Measurements from ENCODE around the gene NFIC.

Gene NFIC

DNA sequence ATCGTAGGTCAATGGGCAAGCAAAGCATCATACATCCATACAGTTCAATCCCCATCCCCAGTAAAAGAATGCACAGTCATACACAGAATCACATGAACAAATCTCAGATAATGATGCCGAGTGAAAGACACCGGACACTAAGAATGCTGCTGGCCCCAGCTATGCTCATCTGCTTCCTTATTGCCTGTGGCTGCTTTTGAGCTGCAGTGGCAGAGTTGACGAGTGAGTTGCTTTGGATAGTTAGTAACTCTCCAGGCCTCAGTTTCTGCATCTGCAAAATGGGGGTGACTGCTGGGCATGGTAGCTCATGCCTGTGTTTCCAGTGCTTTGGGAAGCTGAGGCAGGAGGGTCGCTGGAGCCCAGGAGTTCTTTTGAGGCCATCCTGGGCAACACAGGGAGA is 12.9 kb upstream of the NFIC start:
- no peak for ATAC-seq
- TF ChIP-seq ZFP30 (CRISPR knock-in tag; IDR thresholded peaks at IDR 0.05), result no peak
- no peak for TF ChIP-seq BACH2 (CRISPR knock-in tag; IDR thresholded peaks at IDR 0.05; ENCODE audit: borderline replicate concordance)
- TF ChIP-seq TOX (CRISPR knock-in tag; IDR thresholded peaks at IDR 0.05; ENCODE audit: borderline replicate concordance), result no peak
- TF ChIP-seq, protein P1, sequence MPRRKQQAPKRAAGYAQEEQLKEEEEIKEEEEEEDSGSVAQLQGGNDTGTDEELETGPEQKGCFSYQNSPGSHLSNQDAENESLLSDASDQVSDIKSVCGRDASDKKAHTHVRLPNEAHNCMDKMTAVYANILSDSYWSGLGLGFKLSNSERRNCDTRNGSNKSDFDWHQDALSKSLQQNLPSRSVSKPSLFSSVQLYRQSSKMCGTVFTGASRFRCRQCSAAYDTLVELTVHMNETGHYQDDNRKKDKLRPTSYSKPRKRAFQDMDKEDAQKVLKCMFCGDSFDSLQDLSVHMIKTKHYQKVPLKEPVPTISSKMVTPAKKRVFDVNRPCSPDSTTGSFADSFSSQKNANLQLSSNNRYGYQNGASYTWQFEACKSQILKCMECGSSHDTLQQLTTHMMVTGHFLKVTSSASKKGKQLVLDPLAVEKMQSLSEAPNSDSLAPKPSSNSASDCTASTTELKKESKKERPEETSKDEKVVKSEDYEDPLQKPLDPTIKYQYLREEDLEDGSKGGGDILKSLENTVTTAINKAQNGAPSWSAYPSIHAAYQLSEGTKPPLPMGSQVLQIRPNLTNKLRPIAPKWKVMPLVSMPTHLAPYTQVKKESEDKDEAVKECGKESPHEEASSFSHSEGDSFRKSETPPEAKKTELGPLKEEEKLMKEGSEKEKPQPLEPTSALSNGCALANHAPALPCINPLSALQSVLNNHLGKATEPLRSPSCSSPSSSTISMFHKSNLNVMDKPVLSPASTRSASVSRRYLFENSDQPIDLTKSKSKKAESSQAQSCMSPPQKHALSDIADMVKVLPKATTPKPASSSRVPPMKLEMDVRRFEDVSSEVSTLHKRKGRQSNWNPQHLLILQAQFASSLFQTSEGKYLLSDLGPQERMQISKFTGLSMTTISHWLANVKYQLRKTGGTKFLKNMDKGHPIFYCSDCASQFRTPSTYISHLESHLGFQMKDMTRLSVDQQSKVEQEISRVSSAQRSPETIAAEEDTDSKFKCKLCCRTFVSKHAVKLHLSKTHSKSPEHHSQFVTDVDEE (CRISPR knock-in tag; IDR thresholded peaks at IDR 0.05), result no peak
- TF ChIP-seq, protein P2, sequence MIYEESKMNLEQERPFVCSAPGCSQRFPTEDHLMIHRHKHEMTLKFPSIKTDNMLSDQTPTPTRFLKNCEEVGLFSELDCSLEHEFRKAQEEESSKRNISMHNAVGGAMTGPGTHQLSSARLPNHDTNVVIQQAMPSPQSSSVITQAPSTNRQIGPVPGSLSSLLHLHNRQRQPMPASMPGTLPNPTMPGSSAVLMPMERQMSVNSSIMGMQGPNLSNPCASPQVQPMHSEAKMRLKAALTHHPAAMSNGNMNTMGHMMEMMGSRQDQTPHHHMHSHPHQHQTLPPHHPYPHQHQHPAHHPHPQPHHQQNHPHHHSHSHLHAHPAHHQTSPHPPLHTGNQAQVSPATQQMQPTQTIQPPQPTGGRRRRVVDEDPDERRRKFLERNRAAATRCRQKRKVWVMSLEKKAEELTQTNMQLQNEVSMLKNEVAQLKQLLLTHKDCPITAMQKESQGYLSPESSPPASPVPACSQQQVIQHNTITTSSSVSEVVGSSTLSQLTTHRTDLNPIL (CRISPR knock-in tag; IDR thresholded peaks at IDR 0.05; ENCODE audit: low read depth), result no peak
- no peak for TF ChIP-seq ZC3H10 (CRISPR knock-in tag; IDR thresholded peaks at IDR 0.05)
- TF ChIP-seq ZNF8 (CRISPR knock-in tag; IDR thresholded peaks at IDR 0.05), result no peak
- TF ChIP-seq, protein P3, sequence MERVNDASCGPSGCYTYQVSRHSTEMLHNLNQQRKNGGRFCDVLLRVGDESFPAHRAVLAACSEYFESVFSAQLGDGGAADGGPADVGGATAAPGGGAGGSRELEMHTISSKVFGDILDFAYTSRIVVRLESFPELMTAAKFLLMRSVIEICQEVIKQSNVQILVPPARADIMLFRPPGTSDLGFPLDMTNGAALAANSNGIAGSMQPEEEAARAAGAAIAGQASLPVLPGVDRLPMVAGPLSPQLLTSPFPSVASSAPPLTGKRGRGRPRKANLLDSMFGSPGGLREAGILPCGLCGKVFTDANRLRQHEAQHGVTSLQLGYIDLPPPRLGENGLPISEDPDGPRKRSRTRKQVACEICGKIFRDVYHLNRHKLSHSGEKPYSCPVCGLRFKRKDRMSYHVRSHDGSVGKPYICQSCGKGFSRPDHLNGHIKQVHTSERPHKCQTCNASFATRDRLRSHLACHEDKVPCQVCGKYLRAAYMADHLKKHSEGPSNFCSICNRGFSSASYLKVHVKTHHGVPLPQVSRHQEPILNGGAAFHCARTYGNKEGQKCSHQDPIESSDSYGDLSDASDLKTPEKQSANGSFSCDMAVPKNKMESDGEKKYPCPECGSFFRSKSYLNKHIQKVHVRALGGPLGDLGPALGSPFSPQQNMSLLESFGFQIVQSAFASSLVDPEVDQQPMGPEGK (CRISPR knock-in tag; IDR thresholded peaks at IDR 0.05; ENCODE audit: borderline replicate concordance), result no peak
- TF ChIP-seq TCF4 (CRISPR knock-in tag; IDR thresholded peaks at IDR 0.05; ENCODE audit: borderline replicate concordance), result no peak

GRCh38 chr19:3356805-3357204 is 9.6 kb upstream of the NFIC start:
- no peak for TF ChIP-seq CSDC2 (CRISPR knock-in tag; IDR thresholded peaks at IDR 0.05)
- no peak for TF ChIP-seq ZC3H10 (CRISPR knock-in tag; IDR thresholded peaks at IDR 0.05)
- no peak for TF ChIP-seq ZNF565 (CRISPR knock-in tag; conservative IDR thresholded peaks at IDR 0.05; ENCODE audit: low read depth)
- no peak for ATAC-seq

- no peak for ATAC-seq
- TF ChIP-seq PPARA (CRISPR knock-in tag; IDR thresholded peaks at IDR 0.05; ENCODE audit: borderline replicate concordance) (no peak), ZC3H10 (CRISPR knock-in tag; IDR thresholded peaks at IDR 0.05) (no peak), ISL1 (CRISPR knock-in tag; IDR thresholded peaks at IDR 0.05) (no peak), TCF4 (CRISPR knock-in tag; IDR thresholded peaks at IDR 0.05; ENCODE audit: borderline replicate concordance) (no peak), SNAI2 (CRISPR knock-in tag; IDR thresholded peaks at IDR 0.05) (no peak), ZNF70 (CRISPR knock-in tag; IDR thresholded peaks at IDR 0.05) (no peak), RARB (CRISPR knock-in tag; IDR thresholded peaks at IDR 0.05) (no peak), GLIS3 (CRISPR knock-in tag; IDR thresholded peaks at IDR 0.05) (no peak), CSRNP3 (CRISPR knock-in tag; IDR thresholded peaks at IDR 0.05) (no peak), ZNF8 (CRISPR knock-in tag; IDR thresholded peaks at IDR 0.05) (no peak), TOX (CRISPR knock-in tag; IDR thresholded peaks at IDR 0.05; ENCODE audit: borderline replicate concordance) (no peak), OSR1 (CRISPR knock-in tag; IDR thresholded peaks at IDR 0.05) (no peak)
- TF ChIP-seq, protein P1 (CRISPR knock-in tag; IDR thresholded peaks at IDR 0.05), result no peak
- TF ChIP-seq, protein P3 (CRISPR knock-in tag; IDR thresholded peaks at IDR 0.05; ENCODE audit: borderline replicate concordance), result no peak
Observed at GRCh38 chr19:3357271-3357991, 9.0 kb upstream of the NFIC start.
